HT-29 (cell line): ENCODE results near the gene CGGBP1. TPM values are rescaled to one million over a fixed set of nuclear protein-coding genes. Genes with fewer than 3 reads are reported as not detected.
"Not testable (repeated sequence)": the region's sequence is repeated elsewhere in the genome, so short reads cannot be mapped to it uniquely, and the experiment has no call there.

Experiments
- DNase-seq: peaks from one replicate; pipeline ENCODE4 v3.0.0-alpha.2; 2015; ENCODE audit warnings: low spot score
- total RNA-seq: library from RNA; depleted of rRNA; stranded (reverse); fragments of >200 nt; shearing (Covaris generic); gene quantifications from 2 replicates; pipeline ENCODE4 v1.2.3, GENCODE V29; 2014; rRNA removed

CGGBP1 gene
- total RNA-seq, 1 experiment from 2014 or later = 3.6 TPM

GRCh38 chr3:88034491-88035275 lies 24.1 kb downstream of the CGGBP1 start:
- no peak for DNase-seq

GRCh38 chr3:88033808-88034207 lies 25.0 kb downstream of the CGGBP1 start:
- no peak for DNase-seq

GRCh38 chr3:88033079-88033478 lies 25.7 kb downstream of the CGGBP1 start:
- DNase-seq = no peak

GRCh38 chr3:88032245-88032644 lies 26.6 kb downstream of the CGGBP1 start:
- DNase-seq = no peak

- DNase-seq = no peak
Measured at GRCh38 chr3:88031642-88032077, 27.1 kb downstream of the CGGBP1 start.

- no peak for DNase-seq
Measured at GRCh38 chr3:88030210-88030609, 28.6 kb downstream of the CGGBP1 start.

- no peak for DNase-seq
Measured at GRCh38 chr3:88028876-88029275, 29.9 kb downstream of the CGGBP1 start.

- no peak for DNase-seq
Measured at GRCh38 chr3:88025001-88025552, 33.7 kb downstream of the CGGBP1 start.

GRCh38 chr3:88019024-88019423 lies 39.8 kb downstream of the CGGBP1 start:
- DNase-seq = no peak

- not testable (repeated sequence) for DNase-seq
Measured at GRCh38 chr3:88015656-88016055, 43.1 kb downstream of the CGGBP1 start.

- DNase-seq = no peak
Measured at GRCh38 chr3:88013592-88013991, 45.2 kb downstream of the CGGBP1 start.

- no peak for DNase-seq
Measured at GRCh38 chr3:88010810-88011209, 48.0 kb downstream of the CGGBP1 start.

GRCh38 chr3:88009066-88009465 lies 49.7 kb downstream of the CGGBP1 start:
- no peak for DNase-seq

- DNase-seq = peak; percentile 1
Measured at GRCh38 chr3:88005066-88005465, 53.7 kb downstream of the CGGBP1 start.

GRCh38 chr3:88003115-88003755 lies 55.6 kb downstream of the CGGBP1 start:
- peak; percentile 28 for DNase-seq

- DNase-seq = no peak
Measured at GRCh38 chr3:88002448-88002847, 56.4 kb downstream of the CGGBP1 start.

Other genes starting within 250 kb of the CGGBP1 start
- 1.0 and 1.1 TPM in 2 replicates for gene ZNF654, start 250 bp upstream of the CGGBP1 start, total RNA-seq
- 3.1 and 3.3 TPM in 2 replicates for gene C3orf38, start 91.0 kb upstream of the CGGBP1 start, total RNA-seq